C4-2B (cell line): ENCODE results near the gene PPP1R1B.

ENCODE experiments used
- H3K27ac ChIP-seq: fragments of 450-650 bp; 2 replicates; pipeline ENCODE4 v1.5.1; 2017
- ZFX ChIP-seq: fragments of 450-650 bp; IDR thresholded peaks from 2 replicates; pipeline ENCODE4 v1.6.1; 2017
- TF ChIP-seq, protein P1 (sequence below): fragments of 450-650 bp; conservative IDR thresholded peaks from 2 replicates; pipeline ENCODE4 v1.5.1; 2017; ENCODE audit warnings: mild to moderate bottlenecking

PPP1R1B gene

DNA sequence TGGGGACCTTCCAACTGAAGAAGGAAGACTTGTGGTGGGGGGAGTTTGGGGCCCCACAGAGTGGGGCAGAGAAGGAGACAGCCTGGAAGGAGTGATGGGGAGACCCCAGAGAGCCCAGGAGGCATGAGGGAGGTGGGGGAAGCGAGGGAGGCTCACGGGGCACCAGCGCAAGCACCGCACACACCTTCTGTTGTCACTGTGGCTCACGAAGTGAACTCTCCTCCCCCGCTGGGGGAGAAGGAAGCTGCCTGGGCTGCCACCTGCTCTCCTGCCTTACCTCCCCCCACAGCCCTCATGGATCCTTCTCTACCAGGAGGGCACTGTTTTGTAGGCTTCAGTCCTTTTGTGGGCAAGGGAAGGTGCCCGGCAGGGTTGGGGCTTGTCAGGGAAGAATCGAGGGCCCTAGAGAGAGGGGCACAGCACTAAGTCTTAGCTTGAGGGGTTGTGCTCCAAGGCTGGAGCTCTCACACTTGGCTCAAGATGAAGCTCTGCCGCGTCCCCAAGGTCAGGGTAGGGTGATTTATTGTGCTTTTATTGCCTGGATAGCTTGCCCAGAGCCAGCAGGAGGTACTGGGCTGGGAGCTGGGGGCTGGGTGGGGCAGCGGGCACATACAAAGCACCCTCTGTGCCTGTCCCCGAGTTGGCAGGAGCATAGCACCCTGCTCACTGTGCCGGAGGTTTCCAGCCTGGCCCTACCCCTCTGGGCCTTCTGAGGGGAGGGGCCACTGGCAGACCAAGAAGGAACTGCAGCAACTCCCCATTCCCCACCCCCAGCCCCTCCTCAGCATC, 5.6 kb downstream of the PPP1R1B start:
- TF ChIP-seq, protein P1, sequence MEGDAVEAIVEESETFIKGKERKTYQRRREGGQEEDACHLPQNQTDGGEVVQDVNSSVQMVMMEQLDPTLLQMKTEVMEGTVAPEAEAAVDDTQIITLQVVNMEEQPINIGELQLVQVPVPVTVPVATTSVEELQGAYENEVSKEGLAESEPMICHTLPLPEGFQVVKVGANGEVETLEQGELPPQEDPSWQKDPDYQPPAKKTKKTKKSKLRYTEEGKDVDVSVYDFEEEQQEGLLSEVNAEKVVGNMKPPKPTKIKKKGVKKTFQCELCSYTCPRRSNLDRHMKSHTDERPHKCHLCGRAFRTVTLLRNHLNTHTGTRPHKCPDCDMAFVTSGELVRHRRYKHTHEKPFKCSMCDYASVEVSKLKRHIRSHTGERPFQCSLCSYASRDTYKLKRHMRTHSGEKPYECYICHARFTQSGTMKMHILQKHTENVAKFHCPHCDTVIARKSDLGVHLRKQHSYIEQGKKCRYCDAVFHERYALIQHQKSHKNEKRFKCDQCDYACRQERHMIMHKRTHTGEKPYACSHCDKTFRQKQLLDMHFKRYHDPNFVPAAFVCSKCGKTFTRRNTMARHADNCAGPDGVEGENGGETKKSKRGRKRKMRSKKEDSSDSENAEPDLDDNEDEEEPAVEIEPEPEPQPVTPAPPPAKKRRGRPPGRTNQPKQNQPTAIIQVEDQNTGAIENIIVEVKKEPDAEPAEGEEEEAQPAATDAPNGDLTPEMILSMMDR = no peak
- TF ChIP-seq ZFX = no peak
- peak overlapping the region; percentile 85 for H3K27ac ChIP-seq

GRCh38 chr17:39633570-39634183, 6.9 kb downstream of the PPP1R1B start:
- TF ChIP-seq ZFX = no peak
- TF ChIP-seq, protein P1 = no peak
- H3K27ac ChIP-seq = peak overlapping the region; percentile 85

GRCh38 chr17:39634384-39634871, 7.7 kb downstream of the PPP1R1B start:
- peak overlapping the region; percentile 85 for H3K27ac ChIP-seq
- TF ChIP-seq ZFX = no peak
- TF ChIP-seq, protein P1 = peak; percentile 92

DNA sequence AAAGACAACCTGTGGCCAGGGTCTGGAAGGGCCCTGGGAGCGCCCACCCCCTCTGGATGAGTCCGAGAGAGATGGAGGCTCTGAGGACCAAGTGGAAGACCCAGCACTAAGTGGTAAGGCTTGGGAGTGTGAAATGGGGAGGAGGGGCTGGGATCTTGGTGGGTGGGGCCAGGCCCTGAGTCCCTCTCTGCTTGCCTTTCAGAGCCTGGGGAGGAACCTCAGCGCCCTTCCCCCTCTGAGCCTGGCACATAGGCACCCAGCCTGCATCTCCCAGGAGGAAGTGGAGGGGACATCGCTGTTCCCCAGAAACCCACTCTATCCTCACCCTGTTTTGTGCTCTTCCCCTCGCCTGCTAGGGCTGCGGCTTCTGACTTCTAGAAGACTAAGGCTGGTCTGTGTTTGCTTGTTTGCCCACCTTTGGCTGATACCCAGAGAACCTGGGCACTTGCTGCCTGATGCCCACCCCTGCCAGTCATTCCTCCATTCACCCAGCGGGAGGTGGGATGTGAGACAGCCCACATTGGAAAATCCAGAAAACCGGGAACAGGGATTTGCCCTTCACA, 8.9 kb downstream of the PPP1R1B start:
- H3K27ac ChIP-seq = no peak overlapping the region; the same call in 1 of the 2 replicates
- no peak for TF ChIP-seq ZFX
- TF ChIP-seq, protein P1 = no peak

DNA sequence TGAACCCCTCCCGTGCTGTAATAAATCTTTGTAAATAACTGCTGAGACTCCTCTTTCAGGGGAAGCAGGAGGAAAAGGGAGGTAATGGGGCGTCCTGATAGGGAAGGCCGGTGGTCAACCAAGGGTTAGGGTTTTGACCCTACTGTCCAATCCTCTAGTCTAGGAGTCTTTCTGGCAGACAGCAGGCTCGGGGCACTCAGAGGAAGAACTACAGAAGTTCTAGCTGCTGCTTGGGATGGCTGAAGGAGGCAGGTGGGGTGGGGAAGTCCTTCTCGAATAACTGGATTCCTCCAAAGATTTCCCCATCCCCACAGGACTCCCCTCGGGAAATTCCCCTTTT, 9.8 kb downstream of the PPP1R1B start:
- H3K27ac ChIP-seq = peak overlapping the region; percentile 90
- TF ChIP-seq, protein P1 = no peak
- no peak for TF ChIP-seq ZFX

DNA sequence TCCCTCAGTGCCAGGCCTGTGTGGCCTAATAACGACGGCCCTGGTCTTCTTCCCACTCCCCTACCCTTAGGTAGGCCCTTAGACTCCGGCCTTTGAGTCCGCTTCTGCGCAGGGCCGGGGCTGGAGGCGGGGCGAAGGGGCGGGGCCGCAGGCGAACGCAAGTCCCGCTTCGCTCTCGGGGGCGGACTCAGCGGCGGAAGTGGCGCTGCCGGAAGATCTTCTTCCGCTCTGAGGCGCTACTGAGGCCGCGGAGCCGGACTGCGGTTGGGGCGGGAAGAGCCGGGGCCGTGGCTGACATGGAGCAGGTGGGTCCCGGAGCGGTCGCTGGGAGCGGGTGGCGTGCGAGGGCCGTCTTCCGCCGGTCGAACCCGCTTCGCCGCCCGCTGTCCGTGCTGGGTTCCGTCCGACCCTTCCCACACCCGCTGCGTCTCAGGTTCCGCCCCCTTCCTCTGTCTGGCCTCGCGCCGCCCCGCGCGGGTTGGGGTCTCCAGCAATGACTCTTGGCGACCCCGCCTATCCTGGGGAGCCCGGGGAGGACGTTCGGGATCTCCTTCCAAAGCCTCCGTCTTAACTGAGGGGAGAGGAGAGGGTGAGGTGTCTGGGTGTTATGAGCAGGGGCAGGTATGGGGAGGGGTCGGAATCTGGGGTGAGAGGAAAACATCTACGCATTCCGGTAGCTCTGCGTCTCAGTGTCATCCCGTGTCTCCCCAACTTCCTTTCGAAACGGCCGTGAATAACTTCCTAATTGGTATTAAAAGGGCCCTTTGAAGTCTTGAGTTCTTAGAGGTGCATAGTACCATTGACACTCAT, 10.4 kb downstream of the PPP1R1B start, which contains the start of gene STARD3:
Gene STARD3, plus strand, starts transcription at position 218 of the 810 bp plus-strand sequence. CDS start 16,388 bp downstream, outside the sequence.
- TF ChIP-seq, protein P1 = no peak
- peak; percentile 56; the same call in 1 of the 2 replicates for TF ChIP-seq ZFX
- H3K27ac ChIP-seq = peak within 1 kb of the TSS; percentile 90
